Activated CD8-positive, alpha-beta memory T cell treated with anti-CD3 and anti-CD28 coated beads, Interleukin-2, amount 50 U/mL, for 48 hours (primary cell): ENCODE data around the gene S1PR3.
A peak's percentile ranks its signal among the peaks of the same experiment; 100 is the strongest.

Experiments used
- DNase-seq: peaks from one replicate; pipeline ENCODE4 v3.0.0-alpha.2; 2020

S1PR3 gene

DNA sequence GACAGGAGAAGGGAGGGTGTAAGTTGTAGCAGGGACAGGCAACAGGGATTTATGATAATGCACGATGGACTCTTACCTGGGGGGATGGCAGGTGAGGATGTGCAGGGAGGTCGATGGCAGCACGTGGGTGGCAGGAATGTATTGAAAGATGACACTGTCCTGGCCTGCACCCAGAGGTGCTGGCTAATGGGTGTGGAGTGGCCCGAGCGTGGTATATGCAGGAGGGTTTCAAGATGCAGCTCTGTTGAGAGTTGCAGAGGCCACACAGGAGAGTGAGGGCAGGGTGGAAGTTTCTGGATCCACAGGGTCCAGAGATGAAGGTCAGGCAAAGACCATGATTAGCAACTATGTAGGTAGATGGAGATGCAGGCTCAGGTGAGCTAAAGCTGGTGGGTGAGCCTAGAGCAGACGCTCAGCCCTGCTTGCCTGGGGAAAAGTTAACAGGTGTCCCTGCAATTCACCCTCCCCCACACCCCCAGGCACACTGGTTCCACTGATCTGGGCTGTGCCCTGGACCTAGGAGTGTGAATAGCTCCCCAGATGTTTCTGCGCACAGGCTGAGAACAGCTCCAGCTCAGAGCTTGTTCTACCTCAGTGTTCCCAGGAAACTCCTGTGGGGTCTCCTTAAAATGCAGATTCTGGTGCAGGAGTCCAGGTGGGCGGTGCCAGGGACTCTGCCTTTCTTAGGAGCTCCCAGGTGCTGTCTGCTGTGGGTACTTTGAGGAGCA is 21.5 kb upstream of the S1PR3 start:
- peak; percentile 25 for DNase-seq

DNA sequence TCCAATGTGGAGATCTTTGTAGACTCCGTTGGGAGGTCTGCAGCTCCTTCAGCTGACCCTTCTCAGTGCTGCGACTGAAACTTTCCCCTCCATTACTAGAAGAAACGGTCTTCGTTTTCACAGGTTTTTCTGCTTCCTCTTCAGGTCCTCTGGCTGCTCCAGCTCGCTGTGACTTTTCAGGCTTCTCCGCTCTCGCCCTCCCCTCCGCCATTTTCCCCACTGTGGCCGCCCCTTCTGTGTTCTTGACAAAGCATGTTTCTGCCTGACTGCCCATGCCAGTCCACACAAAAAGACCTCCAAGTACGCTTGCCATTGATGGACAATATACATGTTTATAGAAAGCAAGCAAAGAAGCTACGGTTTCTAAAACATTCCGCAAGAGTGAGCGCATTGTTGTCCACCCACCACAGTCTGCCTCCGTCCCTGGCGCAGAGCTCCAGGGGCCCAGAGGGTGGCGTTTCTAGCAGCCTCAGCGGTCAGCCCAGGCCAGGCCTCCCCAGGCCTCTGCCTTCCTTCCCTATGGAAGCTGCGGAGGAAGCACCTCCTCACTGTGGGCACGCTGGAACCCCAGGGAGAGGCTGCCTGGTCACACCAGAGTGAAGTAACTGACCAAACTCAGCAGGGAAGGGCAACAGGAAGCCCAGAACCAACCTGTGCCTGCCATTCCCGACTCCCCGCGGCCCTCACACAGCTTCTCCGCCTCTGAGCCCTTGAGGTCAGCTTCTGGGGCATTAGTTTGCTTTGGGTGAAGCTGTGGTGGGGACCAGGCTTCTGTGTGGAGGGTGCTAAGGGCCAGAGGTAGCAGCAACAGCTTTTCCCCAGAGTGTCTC is 19.9 kb upstream of the S1PR3 start:
- peak; percentile 40 for DNase-seq

DNA sequence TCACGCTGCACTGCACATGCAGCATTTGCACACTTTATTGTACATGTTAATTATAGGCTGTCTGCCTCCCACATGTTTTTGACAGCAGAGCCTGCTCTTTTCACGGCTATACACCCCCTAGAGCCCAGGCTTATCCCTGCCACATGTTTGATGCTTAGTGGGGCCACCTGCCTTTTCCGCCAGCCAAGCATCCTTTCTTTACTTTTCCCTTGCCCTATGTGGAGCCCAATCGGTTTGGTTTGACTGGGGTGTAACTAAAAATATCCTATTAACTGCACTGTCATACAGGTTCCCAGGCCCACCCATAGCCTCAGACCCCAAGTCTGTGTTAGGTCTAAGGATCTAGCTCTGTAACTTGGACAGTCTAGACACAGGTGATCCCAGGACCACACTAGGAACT is 18.9 kb upstream of the S1PR3 start:
- peak; percentile 37 for DNase-seq

DNA sequence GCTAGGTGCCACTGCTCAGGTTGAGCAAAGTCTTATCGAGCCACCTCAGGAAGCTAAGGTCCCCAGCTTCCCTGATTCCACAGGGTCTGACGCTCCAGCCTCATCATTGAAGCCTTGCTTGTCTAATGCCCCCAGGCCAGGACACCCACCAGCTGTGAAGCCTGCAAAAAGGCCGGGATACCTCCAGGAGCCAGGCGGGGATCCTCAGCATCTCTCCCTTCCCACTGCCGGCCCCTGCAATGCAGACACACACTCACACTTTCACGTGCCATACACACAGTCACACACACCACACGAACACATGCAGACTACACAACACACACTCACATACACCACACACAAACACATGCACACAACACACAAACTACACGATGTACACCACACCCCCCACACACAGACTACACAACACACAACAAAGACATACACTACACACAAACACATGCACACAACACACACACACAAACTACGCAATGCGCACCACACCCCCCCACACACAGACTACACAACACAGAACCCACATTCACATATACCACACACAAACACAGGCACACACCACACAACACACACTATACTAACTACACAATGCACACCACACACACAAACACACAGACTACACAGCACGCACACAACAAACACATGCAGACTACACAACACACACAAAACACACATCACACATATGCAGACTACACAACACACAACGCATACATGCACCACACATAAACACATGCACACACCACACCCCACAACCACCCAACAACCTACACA is 17.8 kb upstream of the S1PR3 start:
- peak; percentile 43 for DNase-seq

DNA sequence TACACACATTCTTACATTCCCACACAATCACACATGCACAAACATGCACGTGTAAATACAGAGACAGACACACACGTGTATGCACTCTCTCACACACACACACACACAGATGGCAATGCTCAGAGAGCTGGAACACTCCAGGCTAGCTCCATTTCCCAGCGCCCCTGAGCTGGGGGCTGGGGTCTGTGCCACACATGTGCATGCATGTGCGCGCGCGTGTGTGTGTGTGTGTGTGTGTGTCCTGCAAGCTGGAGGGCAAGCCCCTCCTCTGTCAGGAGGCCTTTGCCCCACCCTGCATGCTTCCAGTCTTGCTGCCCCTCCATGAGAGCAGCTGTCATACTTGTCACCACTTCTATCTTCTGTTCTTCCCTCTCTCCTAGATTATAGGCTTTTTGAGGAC is 16.6 kb upstream of the S1PR3 start:
- peak; percentile 15 for DNase-seq

DNA sequence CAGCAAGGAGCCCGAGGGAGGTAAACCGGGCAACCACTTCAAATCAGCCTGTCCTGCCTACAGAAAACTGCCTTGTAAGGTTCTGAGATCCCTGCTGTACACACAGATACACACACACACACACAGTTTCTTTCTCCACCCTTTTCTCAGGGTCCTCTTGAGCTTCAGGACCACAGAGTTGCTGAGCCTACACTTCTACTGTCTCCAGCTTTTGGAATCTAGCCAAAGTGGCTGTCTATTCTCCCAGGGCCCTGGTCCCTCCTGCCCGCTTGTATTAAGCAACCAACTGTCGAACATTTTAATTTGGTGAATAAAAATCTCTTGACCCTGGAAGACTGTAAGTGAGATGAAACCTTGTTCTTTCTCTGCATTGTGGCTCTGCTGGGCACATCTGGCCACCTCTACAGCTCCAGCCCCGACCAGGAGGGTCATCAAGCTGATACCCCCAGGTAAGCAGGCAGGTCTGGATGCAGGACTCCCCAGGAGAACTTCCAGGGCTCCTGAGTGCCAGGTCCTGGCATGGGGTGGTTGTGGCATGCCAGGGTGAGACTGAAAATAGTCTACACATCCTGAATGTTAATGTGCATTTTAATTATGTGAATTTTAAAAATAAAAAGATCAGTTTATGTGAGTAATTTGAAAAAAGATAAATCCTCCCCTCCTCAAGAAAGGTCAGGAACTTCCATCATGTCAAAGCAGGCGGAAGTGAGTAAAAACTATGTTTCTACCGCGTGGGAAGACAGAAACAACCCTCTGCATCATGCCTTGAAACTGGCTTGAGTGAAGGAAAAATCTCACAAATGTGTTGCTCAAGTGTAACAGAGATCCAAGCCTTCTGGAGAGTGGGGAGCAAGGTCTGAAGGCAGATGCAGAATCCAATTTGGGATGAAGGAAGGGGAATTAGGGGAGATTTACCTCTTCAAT is 15.0 kb upstream of the S1PR3 start:
- DNase-seq: peak; percentile 33

DNA sequence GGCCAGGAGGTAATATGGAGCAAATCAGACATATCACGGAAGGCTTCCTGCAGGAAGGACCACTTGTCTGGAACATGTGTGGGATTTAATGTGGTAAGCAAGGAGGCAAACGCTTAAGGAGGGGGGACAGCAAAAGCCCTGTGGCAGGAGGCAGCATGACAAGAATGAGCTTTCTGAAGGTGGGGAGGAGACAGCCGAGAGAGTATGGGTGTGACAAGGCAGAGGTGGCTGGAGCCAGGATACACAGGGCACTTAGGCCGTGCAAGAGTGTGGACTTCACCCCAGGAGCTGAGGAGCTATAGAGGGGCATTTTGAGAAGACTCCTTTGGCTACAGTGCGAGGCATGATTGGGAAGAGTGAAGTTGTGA is 14.4 kb upstream of the S1PR3 start:
- peak; percentile 30 for DNase-seq

DNA sequence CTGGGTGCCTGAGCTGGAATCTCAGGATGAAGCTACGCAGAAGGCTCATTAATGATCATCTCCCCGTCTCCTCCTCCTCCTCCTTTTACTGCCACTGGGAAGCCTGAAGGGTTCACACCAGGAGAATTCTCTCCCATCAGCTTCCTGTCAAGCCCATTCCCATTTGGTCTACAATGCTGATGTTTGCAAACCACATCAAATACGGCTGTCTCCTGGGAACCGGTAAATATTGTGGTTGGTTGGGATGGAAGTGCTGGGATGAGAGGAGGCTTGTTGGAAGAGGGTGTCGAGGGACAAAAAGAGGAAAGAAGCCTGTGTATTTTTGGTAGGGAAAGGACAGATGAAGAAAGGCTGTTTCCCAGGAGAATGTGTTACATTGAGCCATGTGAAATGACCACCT is 13.2 kb upstream of the S1PR3 start:
- peak; percentile 10 for DNase-seq

DNA sequence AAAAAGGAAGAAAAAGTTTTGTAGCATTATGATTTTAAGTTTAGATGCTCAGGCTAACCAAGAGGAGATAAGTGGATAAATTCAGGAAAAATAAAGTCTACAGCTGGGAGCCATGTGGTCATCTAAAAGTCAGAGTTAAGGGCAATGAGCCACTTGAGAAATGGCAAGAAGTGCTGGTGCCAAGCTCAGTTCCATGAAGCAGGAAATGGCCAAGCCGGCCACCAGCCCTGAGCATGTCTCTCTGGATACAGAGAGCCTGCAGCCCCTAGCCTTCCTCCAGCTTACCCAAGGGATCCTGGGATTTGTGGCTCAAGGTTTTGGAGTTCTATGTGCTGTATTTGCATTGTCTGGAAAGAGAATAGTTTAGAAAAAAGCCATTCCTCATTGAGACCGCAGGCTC is 12.2 kb upstream of the S1PR3 start:
- peak; percentile 30 for DNase-seq

DNA sequence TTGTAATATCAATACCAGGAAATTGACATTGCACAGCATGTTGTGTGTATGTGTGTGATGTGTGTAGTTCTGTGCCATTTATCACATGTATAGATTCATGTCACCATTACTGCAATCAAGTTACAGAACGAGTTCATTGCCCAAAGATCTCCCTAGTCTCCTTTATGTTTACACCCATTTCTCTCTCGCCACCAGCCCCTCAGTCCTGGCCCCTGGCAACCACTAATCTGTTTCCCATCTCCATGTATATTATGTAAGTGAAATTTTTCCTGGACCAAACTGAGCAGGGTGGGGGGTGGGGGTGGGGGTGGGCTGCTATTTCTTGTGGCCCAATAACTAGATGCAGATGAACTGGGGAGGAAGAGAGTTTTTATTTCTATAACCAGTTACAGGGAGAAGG is 11.5 kb upstream of the S1PR3 start:
- DNase-seq: no peak

DNA sequence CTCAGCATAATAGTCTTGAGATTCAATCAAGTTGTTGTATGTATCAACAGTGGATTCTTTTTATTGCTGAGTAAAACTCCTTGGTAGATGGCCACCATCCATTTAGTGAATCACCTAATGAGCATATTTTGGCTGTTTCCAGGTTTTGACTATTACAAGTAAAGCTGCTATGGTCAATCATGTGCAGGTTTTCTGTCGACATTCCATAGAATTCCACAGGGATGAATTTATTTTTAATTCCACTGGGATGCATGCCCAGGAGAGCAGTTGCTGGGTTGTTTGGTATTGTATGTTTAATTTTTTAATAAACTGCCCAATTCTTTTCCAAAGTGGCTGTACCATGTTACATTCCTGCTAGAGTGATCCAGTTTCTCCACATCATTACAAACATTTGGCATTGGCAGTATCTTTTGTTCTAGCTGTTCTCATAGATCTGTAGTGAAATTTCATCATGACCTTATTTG is 10.5 kb upstream of the S1PR3 start:
- no peak for DNase-seq

DNA sequence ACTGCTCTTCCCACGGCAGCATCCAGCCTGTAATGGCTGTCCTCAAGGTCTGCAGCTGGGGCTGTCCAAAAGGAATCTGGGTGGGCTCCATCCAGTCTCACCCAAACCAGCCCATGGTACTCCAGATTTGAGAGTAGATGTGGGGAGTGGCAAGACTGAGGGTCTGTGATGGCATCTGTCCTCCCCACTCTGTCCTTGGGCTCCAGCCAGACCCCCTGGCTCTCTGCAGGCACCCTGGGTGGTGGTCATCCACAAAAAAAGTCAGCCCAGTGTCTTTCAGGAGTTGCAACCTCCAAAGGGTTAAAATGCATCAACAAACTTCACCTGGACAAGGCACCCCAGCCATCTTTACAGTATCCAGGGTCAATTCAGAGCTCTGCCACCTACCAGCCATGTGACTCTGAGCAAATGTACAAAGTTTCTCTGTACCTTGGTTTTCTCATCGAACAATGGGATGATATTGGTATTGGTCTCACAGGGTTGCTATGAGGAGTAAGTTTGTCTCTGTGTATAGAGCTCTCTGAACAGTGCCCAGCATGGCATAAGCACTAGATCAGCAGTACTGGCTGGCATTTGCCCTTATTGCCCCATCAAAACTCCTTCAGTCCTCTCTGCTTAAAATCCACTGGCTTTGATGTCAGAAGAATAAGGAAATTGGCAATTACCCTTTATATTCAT is 7.3 kb upstream of the S1PR3 start:
- no peak for DNase-seq

DNA sequence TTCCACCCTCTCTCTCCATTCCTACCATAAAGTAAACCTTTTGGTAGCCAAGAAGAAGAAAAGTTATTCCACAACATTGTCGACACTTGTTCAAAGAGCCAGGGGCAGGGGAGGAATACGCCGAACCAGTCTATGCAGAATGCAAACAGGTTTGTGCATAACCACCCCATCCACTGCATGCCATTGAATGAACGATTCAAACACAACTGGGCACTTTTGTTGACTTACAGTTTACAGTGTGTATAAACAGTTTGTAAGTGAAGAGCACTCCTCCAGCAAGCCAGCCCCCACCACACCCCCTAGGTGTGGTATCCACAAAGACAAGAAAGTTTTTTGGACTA is 6.8 kb upstream of the S1PR3 start:
- no peak for DNase-seq

DNA sequence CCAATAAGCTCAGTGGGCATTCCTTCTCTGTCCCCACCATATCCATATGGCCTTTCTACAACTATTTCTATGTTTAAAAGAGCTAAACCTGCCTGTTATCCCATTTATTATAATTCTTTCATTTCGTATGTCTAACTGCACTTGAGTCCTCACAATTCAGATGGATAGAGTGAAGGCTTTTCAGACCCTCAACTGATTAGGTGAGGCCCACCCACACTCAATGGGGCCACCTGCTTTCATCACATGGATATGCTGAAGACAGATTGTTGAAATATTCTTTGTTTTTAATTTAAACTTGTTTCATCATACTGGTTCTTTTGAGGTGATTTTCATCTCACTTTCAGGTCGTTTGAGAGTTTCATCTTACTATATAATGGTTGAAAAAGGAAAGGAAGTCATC is 5.7 kb upstream of the S1PR3 start:
- DNase-seq: no peak

DNA sequence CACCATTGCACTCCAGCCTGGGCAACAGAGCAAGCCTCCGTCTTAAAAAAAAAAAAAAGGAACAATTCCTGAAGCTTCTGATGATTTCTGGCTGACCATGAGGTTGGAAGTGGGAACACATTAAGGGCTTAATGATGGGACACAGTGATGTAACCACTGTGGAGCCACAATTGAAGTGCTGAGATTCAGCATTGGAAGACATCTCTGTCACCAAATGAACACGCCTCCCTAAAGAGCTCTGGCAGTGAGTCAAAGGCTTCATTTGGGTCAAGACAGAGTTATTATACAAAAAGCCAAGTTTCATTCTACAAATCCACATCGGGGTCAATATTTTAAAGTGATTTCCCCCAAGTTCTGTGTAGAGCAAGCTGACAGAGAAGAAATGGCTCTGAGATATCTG is 4.5 kb upstream of the S1PR3 start:
- no peak for DNase-seq

DNA sequence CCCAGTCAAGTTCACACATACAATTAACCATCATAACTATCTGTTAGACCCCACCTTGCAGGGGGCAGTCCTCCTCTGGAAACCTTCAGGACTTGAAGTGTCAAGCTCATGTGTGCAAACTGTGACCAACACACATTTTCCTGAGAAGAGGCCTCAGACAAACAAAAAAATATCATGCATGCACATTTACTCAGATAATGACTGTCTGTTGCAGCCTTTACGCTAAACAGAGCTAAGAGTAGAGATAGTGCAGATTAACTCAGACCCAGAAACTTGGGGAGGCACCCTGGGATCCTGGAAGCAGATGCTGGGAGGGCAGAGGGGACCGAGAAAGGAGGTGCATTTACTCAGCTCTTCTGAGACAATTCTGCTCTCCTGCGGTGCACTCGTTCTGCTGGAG is 3.6 kb upstream of the S1PR3 start:
- DNase-seq: peak; percentile 32

DNA sequence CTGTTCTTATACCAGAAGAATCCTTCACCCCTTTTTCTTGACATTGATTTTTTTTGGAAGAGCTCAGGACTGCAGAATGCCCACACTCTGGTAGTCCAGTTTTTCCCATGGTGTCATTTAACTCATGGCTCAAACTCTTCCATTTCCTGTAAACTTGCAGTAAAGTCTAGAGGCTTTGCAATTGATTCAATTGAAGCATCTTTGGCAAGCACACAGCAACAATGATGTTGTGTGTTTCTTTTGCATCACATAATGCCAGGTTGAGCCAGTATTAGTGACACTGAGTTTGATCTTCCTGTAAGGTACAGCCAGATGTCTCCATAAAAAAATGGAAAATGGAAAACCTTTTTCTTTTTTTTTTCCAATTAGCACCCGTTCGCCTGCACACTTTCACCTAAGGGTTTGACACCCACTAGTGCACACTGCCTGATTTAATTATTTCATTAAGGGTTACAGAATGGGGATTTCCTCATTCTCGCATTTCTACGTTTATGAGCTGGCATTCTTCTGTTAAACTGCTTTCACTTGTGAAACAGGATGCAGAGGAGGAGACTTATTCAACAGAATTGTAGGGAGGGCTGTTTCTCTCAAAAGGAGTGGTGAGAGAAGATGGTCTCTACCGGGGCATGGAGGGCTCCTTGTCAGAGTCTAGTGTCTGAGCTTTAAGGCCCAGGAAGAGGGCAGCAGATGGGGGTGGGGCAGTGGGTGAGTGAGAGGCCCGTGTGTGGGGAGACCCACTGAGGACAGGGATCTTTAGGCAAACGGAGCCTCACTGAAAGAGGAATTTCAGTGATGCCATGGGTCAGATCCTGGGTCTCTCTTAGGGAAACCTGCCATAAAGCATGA is 2.2 kb upstream of the S1PR3 start:
- DNase-seq: peak; percentile 56

DNA sequence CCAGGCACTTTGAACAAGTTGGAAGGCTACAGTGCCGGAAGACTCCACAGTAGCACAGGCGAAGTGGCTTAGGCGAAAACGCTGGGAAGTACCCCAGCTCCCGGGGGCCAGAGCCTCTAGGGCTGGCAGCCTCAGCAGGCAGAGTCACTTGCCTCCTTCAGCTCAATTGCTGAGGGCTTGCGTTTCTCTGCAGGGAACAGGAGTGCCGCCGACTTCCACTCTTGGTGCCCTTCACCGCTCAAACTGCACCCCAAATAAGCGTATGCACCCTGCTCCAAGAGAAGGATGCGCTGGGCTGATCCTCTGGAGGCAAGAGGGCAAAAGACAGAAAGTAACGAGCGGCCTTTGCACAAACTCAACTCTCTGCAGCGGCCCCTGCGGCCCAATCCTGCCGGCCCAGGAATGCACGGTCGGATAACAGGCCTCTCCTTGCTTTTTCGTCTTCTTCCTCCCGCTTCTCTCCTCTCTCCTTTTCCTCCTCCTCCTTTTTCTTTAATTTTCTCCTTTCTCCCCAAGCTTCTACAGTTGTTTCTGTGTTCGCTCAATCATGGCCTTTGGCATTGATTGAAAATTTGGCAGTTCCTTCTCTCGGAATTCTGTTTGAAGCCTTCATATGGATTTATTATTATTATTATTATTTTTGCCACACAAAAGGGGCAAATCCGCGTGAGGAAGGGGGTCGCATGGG is 1.1 kb upstream of the S1PR3 start:
- DNase-seq: peak; percentile 55

DNA sequence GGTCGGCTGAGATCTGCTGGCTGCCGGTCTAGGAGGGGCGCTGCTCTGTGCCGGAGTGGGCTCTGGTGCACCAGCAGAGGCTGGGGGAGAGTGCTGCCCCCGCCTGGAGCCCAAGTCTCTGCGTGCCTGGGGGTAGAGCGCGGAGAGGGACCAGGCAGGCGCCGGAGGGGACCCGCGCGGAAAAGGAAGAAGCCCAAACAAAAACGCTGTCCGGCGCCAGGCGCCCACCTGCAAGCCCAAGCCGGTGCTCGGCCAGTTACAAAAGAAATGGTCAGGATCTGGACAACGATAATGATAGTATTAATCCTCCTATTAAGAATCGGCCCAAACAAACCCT is 571 bp upstream of the S1PR3 start:
- peak; percentile 48 for DNase-seq

DNA sequence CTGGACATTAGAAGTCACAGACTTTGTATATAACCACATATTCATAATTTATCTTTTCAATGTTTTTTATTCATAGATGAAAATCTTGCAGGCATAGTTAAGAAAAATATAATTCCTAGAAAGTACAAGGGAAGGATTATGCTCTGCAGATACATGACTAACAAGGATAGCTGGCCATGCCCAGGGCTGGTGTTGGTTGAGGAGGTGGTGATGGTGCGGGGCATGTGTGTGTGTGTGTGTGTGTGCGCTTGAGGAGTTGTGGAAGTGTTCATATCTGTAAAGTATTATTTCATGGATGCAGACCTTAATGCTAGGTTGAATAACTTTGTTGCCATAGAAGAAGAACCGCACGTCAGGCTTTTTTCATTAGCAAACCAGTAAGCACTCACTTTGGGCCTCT is 1.3 kb downstream of the S1PR3 start:
- DNase-seq: peak; percentile 38

DNA sequence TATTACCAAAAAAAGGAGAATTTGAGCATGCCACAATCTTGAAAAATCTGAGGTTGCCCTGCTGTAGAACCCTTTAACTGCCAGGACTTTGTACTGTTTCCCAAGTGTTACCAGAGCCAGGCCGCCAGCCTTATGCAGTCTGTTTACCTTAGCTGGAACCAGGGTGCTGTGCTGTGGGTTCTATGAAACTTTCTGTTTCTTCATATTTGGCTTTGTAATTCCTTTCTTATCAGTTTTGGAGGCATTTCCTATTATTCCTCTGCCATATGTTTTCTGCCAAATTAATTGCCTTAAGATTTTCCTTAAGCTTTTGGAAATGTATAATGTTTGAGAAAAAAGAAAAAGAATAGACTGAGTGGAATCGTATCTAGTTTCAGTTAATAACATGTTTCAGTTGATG is 2.1 kb downstream of the S1PR3 start:
- no peak for DNase-seq
